ENCODE measurements around the gene CIART.

The CIART gene

DNA sequence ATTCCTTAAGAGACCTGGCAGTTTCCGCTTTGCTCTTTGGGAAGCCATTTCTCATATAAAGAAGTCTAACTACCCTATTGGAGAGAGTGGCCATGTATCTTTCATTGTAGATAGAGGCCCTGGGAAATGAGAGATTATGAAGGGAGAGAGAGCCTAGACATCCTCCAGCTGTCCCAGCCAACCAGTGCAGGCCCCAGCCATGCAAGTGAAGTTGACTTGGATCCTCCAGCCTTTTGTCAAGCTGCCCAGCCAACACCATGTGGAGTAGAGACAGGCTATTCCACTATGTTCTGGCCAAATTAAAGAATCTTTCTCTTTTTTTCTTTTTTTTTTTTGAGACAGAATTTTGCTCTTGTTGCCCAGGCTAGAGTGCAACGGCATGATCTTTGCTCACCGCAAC is 39.4 kb upstream of the CIART start:
- TF ChIP-seq TAF1 (IDR thresholded peaks at IDR 0.05; ENCODE audit: borderline replicate concordance, low read depth, low read length): no peak
- TF ChIP-seq POLR2AphosphoS5 (IDR thresholded peaks at IDR 0.05; ENCODE audit: low read depth, low read length): no peak
- TF ChIP-seq POLR2A (IDR thresholded peaks at IDR 0.05; ENCODE audit: low read depth, low read length): no peak
- FAIRE-seq (no peak), DNase-seq (ENCODE audit: insufficient read length) (no peak)

DNA sequence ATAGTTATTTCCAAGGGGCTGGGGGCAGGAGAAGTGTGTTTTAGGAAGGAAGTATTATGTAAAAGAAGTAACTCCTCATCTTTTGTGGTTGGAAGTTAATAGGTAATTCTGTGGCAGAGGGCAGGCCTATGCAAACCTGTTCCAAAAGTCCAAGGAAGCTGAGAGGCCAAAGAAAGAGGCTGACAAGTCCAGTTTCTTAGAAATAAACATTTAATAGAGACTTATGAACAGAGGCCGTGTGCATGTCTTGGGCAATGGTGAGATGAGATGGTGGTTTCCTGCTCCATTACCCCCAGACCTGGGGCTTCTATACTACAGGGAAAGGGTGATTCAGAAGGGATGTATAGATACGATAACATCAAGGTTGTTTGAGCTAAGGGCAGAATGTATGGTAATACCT is 32.4 kb upstream of the CIART start:
- no peak for DNase-seq (ENCODE audit: insufficient read length)
- TF ChIP-seq TAF1 (IDR thresholded peaks at IDR 0.05; ENCODE audit: borderline replicate concordance, low read depth, low read length) (no peak), POLR2AphosphoS5 (IDR thresholded peaks at IDR 0.05; ENCODE audit: low read depth, low read length) (no peak), POLR2A (IDR thresholded peaks at IDR 0.05; ENCODE audit: low read depth, low read length) (no peak)
- no peak for FAIRE-seq

DNA sequence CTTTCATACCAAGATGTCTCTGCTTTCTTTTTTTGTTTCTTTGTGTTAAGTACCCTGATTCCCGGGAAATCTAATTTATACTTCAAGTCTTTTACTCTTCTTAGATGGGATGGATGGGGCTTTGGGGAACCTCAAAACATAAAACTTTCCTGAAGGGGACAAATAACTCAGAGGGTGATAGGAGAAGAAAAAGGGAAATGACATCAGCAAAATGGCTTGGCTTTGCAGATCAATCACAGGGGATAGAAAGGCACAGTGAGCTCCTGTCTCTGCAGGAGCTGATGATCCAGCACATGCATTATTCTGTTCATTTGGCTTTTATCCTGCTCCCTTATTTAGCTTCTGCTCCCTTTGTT is 26.2 kb upstream of the CIART start:
- no peak for FAIRE-seq
- no peak for DNase-seq (ENCODE audit: insufficient read length)
- TF ChIP-seq POLR2A (IDR thresholded peaks at IDR 0.05; ENCODE audit: low read depth, low read length): no peak
- TF ChIP-seq TAF1 (IDR thresholded peaks at IDR 0.05; ENCODE audit: borderline replicate concordance, low read depth, low read length): no peak
- no peak for TF ChIP-seq POLR2AphosphoS5 (IDR thresholded peaks at IDR 0.05; ENCODE audit: low read depth, low read length)

DNA sequence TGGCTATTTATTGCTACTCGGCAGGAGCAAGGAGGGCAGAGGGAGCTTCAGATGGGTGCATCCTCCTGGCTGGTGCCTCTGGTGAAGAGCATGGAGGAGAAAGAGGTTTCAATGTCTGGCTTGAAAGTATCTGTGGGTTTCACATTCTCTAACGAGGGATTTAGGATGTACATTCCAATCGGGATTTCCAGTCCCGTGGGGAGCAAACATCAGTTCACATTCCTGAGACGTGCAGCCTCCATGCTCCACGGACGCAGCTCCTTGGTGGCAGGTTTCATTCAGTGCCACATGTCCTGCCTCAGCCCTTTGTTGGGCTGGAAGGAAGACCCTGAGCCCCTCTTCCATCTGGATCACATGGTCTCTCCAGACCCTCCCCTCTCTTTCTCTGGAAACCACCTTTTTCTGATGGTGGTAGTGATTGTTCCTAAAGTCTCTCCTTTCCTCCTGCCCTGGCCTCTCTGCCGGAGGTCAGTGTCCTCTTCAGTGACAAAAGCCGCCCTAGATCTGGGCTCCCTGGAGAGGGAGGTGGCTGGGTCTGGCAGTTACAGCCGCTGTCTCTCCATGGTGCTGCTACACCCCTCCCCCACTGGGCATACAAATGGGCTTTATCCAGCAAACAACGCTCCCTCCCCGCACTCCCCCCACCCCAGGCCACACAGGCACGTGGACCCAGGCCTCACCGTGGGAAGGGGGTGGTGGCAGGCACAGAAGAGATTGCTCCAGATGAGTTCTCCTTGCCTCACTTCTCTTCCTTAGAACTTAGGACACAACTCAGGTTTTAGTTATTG is 25.6 kb upstream of the CIART start:
- no peak for TF ChIP-seq TAF1 (IDR thresholded peaks at IDR 0.05; ENCODE audit: borderline replicate concordance, low read depth, low read length)
- no peak for TF ChIP-seq POLR2AphosphoS5 (IDR thresholded peaks at IDR 0.05; ENCODE audit: low read depth, low read length)
- TF ChIP-seq POLR2A (IDR thresholded peaks at IDR 0.05; ENCODE audit: low read depth, low read length): no peak
- DNase-seq (ENCODE audit: insufficient read length): no peak
- FAIRE-seq: no peak

DNA sequence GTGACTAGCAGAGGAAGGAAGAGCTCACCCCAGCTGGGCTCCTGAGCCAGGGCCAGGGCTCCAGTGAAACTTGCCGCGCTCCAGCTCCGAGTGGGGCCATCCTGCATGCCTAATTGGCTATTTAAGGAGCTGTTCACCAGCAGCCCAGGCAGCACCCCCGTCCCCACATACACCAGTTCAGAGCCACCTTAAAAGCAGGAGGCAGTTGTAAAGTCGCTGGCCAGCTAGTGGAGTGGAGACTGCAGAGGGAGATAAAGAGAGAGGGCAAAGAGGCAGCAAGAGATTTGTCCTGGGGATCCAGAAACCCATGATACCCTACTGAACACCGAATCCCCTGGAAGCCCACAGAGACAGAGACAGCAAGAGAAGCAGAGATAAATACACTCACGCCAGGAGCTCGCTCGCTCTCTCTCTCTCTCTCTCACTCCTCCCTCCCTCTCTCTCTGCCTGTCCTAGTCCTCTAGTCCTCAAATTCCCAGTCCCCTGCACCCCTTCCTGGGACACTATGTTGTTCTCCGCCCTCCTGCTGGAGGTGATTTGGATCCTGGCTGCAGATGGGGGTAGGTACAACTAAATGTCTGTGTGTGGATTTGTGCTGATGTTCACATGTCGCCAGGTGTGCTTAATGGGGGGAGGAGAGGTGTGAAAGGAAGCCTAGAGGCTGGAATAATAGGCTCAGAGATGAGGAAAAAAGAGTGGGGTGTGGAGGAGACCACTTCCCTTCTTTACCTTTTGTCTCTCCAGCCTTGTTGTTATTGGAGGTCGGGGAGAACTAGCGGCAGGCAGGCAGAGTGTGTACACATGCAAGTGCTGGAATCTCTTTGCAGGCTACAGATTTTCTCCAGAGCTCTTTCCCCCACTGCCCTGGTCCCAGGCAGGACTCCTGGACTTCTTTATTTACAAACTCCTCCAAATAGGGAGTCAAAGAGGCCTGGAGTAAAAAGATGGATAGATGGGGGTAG is 24.4 kb upstream of the CIART start, which contains the start of gene CA14:
CA14 (plus strand) TSS at position 151 of the 962 bp plus-strand sequence; CDS start at position 506, 355 bp downstream.
- TF ChIP-seq POLR2A (IDR thresholded peaks at IDR 0.05; ENCODE audit: low read depth, low read length) (no peak), TAF1 (IDR thresholded peaks at IDR 0.05; ENCODE audit: borderline replicate concordance, low read depth, low read length) (no peak), POLR2AphosphoS5 (IDR thresholded peaks at IDR 0.05; ENCODE audit: low read depth, low read length) (no peak)
- FAIRE-seq (no peak), DNase-seq (ENCODE audit: insufficient read length) (no peak)

DNA sequence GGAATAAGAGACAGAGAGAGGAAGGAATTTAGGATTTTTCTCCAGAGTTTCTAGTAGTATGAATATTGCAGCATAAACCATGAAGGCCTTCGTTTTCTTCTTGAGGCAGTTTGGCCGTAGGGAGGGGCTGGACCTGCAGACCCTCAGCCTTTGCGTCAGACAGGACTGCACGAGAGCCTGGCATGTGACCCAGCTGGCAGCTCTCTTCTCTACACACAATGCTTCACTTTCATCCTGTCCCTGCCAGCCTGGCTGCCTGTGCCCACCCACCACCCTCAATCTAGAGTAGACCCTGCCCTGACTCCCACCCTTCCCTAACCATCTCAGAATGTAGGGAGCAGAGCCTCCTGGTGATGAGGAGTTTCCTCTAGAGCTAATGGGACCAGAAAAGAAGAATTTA is 23.1 kb upstream of the CIART start:
- DNase-seq (ENCODE audit: insufficient read length): no peak
- no peak for FAIRE-seq
- TF ChIP-seq POLR2A (IDR thresholded peaks at IDR 0.05; ENCODE audit: low read depth, low read length) (no peak), TAF1 (IDR thresholded peaks at IDR 0.05; ENCODE audit: borderline replicate concordance, low read depth, low read length) (no peak), POLR2AphosphoS5 (IDR thresholded peaks at IDR 0.05; ENCODE audit: low read depth, low read length) (no peak)

DNA sequence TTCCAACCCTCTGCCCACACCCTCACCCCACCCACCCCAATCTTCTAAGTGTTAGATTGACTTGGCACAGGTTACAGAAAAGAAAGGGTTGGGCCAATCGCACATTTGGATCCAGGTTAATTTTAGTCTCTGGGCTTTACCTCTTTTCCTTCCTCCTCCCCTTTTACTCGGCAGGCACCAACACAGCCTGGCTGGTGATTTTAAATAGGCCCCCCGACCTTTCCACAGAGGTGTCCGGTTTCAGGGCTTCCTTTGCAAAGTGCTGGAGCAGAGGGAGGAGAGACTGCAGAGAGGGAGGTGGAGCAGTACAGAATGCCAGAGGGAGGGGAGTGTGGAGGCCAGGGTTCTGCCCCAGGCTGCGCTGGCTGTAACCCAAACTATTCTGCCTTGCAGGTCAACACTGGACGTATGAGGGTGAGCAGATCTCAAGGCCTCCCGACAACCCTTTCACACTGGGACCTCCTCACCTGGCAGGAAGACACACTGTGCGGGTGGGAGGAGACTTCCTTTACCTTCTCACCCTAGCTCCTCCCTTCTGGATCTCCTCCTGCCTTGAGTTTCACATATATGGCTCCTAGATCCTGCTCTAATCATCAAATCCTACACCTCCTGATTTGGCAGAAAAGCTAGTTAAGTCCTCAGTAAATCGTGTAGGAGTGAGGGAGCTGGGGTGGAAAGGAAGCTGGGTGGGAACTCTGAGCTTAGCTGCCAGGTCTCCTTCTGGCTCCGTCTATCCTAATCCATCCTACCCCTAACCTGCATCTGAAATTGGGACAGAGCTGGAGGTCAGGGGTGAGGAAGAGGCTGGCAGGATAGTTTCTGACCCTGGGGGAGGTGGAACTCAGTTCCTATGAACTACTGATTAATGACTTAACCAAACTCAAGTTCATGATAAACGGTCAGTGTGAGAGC is 22.3 kb upstream of the CIART start:
- no peak for DNase-seq (ENCODE audit: insufficient read length)
- FAIRE-seq: no peak
- no peak for TF ChIP-seq POLR2AphosphoS5 (IDR thresholded peaks at IDR 0.05; ENCODE audit: low read depth, low read length)
- no peak for TF ChIP-seq POLR2A (IDR thresholded peaks at IDR 0.05; ENCODE audit: low read depth, low read length)
- TF ChIP-seq TAF1 (IDR thresholded peaks at IDR 0.05; ENCODE audit: borderline replicate concordance, low read depth, low read length): no peak

DNA sequence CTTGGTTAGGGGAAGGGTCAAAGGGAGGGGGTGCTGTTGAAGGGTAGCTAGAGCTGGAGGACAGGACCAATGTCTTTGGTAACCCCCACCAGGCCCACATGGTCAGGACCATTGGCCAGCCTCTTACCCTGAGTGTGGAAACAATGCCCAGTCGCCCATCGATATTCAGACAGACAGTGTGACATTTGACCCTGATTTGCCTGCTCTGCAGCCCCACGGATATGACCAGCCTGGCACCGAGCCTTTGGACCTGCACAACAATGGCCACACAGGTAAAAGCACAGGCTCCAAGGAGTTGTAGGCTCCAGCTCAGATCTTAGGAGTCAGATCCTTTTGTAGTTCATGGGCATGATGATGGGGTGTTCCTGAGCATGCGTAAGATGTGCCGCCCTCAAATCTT is 21.0 kb upstream of the CIART start:
- TF ChIP-seq TAF1 (IDR thresholded peaks at IDR 0.05; ENCODE audit: borderline replicate concordance, low read depth, low read length): no peak
- TF ChIP-seq POLR2AphosphoS5 (IDR thresholded peaks at IDR 0.05; ENCODE audit: low read depth, low read length): no peak
- TF ChIP-seq POLR2A (IDR thresholded peaks at IDR 0.05; ENCODE audit: low read depth, low read length): 0 out of 2 replicates have a peak, but pooled peaks have one; percentile 23
- DNase-seq (ENCODE audit: insufficient read length) (no peak), FAIRE-seq (no peak)

DNA sequence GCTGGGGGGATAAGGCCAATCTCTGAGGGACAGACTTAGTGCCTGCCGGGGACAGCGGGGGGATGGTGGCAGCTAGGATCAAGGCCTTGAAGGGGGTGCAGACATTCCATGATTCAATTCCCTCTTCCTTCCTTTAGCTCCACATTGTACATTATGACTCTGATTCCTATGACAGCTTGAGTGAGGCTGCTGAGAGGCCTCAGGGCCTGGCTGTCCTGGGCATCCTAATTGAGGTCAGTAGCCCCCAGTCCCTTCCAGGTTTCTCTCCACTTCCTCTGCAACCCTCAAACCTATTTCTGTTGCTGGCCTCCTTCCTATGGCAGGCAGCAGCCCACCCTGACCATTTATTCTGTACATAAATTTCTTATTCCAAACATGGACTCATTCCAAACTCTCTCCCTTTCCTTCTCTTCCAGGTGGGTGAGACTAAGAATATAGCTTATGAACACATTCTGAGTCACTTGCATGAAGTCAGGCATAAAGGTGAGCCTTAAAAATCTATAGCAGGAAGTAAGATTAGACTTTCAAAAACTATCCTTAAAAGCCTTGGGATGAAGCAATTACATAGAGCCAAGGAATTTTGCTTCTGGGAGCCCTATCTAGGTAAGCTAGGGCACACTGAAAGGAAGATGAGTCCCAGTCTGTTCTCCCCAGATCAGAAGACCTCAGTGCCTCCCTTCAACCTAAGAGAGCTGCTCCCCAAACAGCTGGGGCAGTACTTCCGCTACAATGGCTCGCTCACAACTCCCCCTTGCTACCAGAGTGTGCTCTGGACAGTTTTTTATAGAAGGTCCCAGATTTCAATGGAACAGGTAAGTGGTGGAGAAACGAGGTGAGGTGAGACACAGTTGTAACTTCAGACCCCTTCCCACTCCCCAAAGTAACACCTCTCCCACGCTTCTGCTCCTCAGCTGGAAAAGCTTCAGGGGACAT is 19.7 kb upstream of the CIART start:
- DNase-seq (ENCODE audit: insufficient read length) (no peak), FAIRE-seq (no peak)
- TF ChIP-seq TAF1 (IDR thresholded peaks at IDR 0.05; ENCODE audit: borderline replicate concordance, low read depth, low read length) (no peak), POLR2AphosphoS5 (IDR thresholded peaks at IDR 0.05; ENCODE audit: low read depth, low read length) (no peak), POLR2A (IDR thresholded peaks at IDR 0.05; ENCODE audit: low read depth, low read length) (no peak)

DNA sequence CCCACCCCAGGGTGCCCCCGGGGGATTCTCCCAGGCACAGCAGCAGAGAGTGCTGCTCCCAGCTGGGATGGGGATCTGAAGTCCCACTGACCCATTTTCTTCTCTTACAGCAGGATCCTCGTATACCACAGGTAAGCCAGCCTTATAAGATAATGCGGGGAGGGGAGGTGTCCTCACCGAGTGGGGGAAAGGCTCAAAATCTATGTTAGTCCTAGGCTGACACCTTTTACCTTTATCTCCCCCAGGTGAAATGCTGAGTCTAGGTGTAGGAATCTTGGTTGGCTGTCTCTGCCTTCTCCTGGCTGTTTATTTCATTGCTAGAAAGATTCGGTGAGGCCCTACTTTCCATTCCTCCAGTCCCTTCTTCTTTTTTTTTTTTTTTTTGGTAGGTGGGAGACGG is 18.8 kb upstream of the CIART start:
- TF ChIP-seq TAF1 (IDR thresholded peaks at IDR 0.05; ENCODE audit: borderline replicate concordance, low read depth, low read length) (no peak), POLR2AphosphoS5 (IDR thresholded peaks at IDR 0.05; ENCODE audit: low read depth, low read length) (peak; percentile 55; the same call in 1 of the 2 replicates)
- no peak for FAIRE-seq
- DNase-seq (ENCODE audit: insufficient read length): no peak

Data from GM12892 (cell line).